ENCODE data around the gene KIRREL3. TPM values are rescaled to one million over a fixed set of nuclear protein-coding genes. Genes with fewer than 3 reads are reported as not detected.

The KIRREL3 gene
- total RNA-seq, 2 experiments from 2014 or later = not detected

DNA sequence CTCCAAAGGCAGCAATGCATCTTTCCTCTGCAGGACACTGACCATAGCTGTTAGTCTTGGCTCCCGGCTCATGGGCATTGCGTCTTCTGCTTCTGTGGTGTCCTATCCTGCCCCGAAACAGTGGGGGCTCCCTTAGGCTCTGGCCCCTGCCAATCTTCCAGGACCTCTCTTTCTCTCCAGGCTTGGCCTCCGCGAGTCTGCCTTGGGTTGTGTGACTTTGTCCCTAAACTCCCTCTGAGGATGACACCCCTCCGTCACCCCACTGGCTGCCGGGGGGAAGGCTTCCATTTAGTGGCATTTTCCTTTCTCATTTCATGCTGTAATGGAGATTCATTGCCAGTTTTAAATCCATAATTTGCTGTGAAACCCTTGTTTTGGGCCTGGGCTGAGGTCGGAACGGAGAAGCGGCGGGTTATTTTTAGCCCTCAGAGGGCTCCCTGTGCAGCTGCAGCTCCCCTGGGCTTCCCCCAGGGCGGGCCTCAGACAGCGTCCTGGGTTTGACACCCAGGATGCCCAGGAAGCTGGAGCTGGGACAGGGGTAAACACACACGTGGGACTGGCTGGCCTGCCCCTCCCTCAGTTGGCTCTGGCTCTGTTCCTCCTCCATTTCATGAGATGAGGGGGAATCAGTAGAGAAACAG lies 489.0 kb downstream of the KIRREL3 start:
- no peak for DNase-seq
- ATAC-seq (ENCODE audit: poor library complexity) = no peak
- H3K27ac Mint-ChIP-seq = no peak overlapping the region

DNA sequence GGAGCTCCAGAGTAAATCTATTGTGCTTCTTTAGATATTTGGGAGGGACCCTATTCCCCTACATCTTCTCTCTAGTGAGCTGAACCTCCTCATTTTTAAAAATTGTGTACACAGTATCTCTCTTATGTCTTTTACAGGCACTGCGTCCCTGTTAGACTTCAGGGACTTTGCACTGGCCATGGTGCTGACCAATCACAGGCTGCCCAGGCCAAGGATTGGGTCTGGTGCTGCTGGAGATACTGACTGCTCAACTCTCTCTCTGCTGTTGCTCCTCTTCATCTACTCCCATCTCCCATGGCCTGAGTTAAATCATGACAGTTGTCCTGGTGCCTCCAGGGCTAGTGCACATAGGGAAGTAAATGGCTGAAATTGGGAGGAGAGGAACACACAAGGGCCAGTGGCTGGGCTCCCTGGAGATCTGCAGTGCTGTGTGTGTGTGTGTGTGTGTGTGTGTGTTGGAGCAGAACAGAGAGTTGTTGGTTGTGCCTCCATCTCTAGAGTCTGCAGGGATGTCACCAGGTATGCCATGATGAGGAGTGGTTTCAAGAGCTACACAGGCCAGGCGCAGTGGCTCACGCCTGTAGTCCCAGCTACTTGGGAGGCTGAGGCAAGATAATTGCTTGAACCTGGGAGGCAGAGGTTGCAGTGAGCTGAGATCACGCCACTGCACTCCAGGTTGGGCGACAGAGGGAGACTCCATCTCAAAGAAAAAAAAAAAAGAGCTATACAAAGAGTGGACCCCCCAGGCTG lies 489.8 kb downstream of the KIRREL3 start:
- ATAC-seq (ENCODE audit: poor library complexity) (no peak), DNase-seq (no peak)
- intact Hi-C loops (cut with DNase I, micrococcal nuclease) = no loop called here
- peaks cover 3% of the 10 kb centered on the region for H3K9me3 Mint-ChIP-seq
- H3K36me3 Mint-ChIP-seq (ENCODE audit: low read depth) = no peaks in the 10 kb centered on the region
- Histone ChIP-seq H3K9me3 (ENCODE audit: control insufficient read depth in 1 of 2, insufficient read depth in 1 of 2, low read length in 2 of 2) (peaks cover 4 to 7% of the 10 kb centered on the region in 2 experiments), H3K4me1 (ENCODE audit: insufficient read depth, low read length) (no peaks in the 10 kb centered on the region), H3K4me3 (ENCODE audit: low read length) (no peak overlapping the region), H3K27me3 (ENCODE audit: control insufficient read depth in 1 of 2, insufficient read depth in 2 of 2, low read length in 2 of 2) (peaks cover 0 to 3% of the 10 kb centered on the region in 2 experiments), H3K27ac (ENCODE audit: low read depth in 1 of 2, low read length in 2 of 2) (no peak overlapping the region), H3K36me3 (ENCODE audit: insufficient read depth, low read length) (no peaks in the 10 kb centered on the region)
- H3K4me3 Mint-ChIP-seq = no peak overlapping the region
- H3K27ac Mint-ChIP-seq = no peak overlapping the region
- no peaks in the 10 kb centered on the region for H3K4me1 Mint-ChIP-seq (ENCODE audit: low read depth)
- H3K27me3 Mint-ChIP-seq = peaks cover 42% of the 10 kb centered on the region
- CTCF ChIA-PET = interaction anchor here (0.6 kb wide), 1 partner anchor 782 kb away, joined by 3 read pairs; no protein-coding TSS in a partner anchor
- POLR2A ChIA-PET = no interaction called here
- TF ChIP-seq, protein P1, sequence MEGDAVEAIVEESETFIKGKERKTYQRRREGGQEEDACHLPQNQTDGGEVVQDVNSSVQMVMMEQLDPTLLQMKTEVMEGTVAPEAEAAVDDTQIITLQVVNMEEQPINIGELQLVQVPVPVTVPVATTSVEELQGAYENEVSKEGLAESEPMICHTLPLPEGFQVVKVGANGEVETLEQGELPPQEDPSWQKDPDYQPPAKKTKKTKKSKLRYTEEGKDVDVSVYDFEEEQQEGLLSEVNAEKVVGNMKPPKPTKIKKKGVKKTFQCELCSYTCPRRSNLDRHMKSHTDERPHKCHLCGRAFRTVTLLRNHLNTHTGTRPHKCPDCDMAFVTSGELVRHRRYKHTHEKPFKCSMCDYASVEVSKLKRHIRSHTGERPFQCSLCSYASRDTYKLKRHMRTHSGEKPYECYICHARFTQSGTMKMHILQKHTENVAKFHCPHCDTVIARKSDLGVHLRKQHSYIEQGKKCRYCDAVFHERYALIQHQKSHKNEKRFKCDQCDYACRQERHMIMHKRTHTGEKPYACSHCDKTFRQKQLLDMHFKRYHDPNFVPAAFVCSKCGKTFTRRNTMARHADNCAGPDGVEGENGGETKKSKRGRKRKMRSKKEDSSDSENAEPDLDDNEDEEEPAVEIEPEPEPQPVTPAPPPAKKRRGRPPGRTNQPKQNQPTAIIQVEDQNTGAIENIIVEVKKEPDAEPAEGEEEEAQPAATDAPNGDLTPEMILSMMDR (IDR thresholded peaks at IDR 0.05) = no peak

More for the DNA sequence above, 489.0 kb downstream of the KIRREL3 start:
- no peak overlapping the region for H3K27ac ChIP-seq (ENCODE audit: low read depth in 1 of 2, low read length in 2 of 2)
- CTCF ChIA-PET = no interaction called here
- H3K27me3 ChIP-seq (ENCODE audit: control insufficient read depth in 1 of 2, insufficient read depth in 2 of 2, low read length in 2 of 2) = peaks cover 0 to 3% of the 10 kb centered on the region in 2 experiments
- TF ChIP-seq, protein P1 (IDR thresholded peaks at IDR 0.05) = no peak
- H3K4me1 Mint-ChIP-seq (ENCODE audit: low read depth) = no peaks in the 10 kb centered on the region
- no peaks in the 10 kb centered on the region for H3K36me3 ChIP-seq (ENCODE audit: insufficient read depth, low read length)
- peaks cover 35% of the 10 kb centered on the region for H3K27me3 Mint-ChIP-seq
- no peaks in the 10 kb centered on the region for H3K36me3 Mint-ChIP-seq (ENCODE audit: low read depth)
- H3K4me3 ChIP-seq (ENCODE audit: low read length) = no peak overlapping the region
- POLR2A ChIA-PET = no interaction called here
- intact Hi-C loops (cut with DNase I, micrococcal nuclease) = no loop called here
- no peaks in the 10 kb centered on the region for H3K9me3 Mint-ChIP-seq
- H3K4me3 Mint-ChIP-seq = no peak overlapping the region
- H3K4me1 ChIP-seq (ENCODE audit: insufficient read depth, low read length) = no peaks in the 10 kb centered on the region
- peaks cover 4% of the 10 kb centered on the region in 2 experiments for H3K9me3 ChIP-seq (ENCODE audit: control insufficient read depth in 1 of 2, insufficient read depth in 1 of 2, low read length in 2 of 2)

DNA sequence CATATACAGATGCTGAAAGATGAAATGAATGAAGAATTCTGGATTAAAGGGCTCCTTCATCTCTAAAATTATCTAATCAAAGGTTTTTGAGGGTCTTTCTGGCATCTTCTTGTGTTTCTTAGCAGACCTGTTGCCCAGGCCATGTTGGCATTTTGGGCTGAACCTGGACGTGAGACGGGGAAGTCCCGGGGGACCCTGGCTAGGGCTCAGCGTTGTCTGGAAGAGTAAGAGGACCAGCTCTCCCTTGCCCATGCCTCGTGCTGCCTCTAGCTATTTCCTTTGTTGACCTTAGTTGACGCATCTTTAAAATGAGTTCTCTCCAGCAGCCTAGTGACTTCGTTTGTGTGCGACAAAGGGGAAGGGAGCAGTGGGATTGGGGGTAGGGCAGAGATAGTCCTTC lies 492.9 kb downstream of the KIRREL3 start:
- H3K4me1 Mint-ChIP-seq (ENCODE audit: low read depth) = no peaks in the 10 kb centered on the region
- TF ChIP-seq, protein P1 (IDR thresholded peaks at IDR 0.05) = no peak
- ATAC-seq (ENCODE audit: poor library complexity) = no peak
- H3K36me3 Mint-ChIP-seq (ENCODE audit: low read depth) = no peaks in the 10 kb centered on the region
- peaks cover 52% of the 10 kb centered on the region for H3K27me3 Mint-ChIP-seq
- ChIA-PET CTCF (no interaction called here), POLR2A (no interaction called here)
- Histone ChIP-seq H3K4me1 (ENCODE audit: insufficient read depth, low read length) (no peaks in the 10 kb centered on the region), H3K27me3 (ENCODE audit: control insufficient read depth in 1 of 2, insufficient read depth in 2 of 2, low read length in 2 of 2) (peaks cover 0 to 2% of the 10 kb centered on the region in 2 experiments), H3K9me3 (ENCODE audit: control insufficient read depth in 1 of 2, insufficient read depth in 1 of 2, low read length in 2 of 2) (peaks cover 4 to 7% of the 10 kb centered on the region in 2 experiments), H3K36me3 (ENCODE audit: insufficient read depth, low read length) (no peaks in the 10 kb centered on the region), H3K27ac (ENCODE audit: low read depth in 1 of 2, low read length in 2 of 2) (no peak overlapping the region), H3K4me3 (ENCODE audit: low read length) (no peak overlapping the region)
- H3K27ac Mint-ChIP-seq = no peak overlapping the region
- H3K4me3 Mint-ChIP-seq = no peak overlapping the region
- no peak for DNase-seq
- intact Hi-C loops (cut with DNase I, micrococcal nuclease) = no loop called here
- peaks cover 5% of the 10 kb centered on the region for H3K9me3 Mint-ChIP-seq

Measured in CD4-positive, alpha-beta T cell (primary cell).